ENCODE measurements around the gene MSH6.

Gene MSH6

GRCh38 chr2:47751856-47752414 lies 31.0 kb upstream of the MSH6 start:
- Histone ChIP-seq H3K27ac (peak overlapping the region; percentile 91), H2AFZ (ENCODE audit: low read depth) (peak overlapping the region; percentile 64; the same call in 1 of the 2 replicates)

GRCh38 chr2:47767497-47767844 lies 15.5 kb upstream of the MSH6 start:
- H3K36me3 ChIP-seq (ENCODE audit: insufficient read depth), result no peaks in the 10 kb centered on the region
- H3K4me3 ChIP-seq (IDR thresholded peaks at IDR 0.05; ENCODE audit: insufficient read depth, low read depth, low read length), result no peak overlapping the region
- no peaks in the 10 kb centered on the region for H3K27me3 ChIP-seq (ENCODE audit: insufficient read depth, low read depth)
- peaks cover 15% of the 10 kb centered on the region for H3K4me1 ChIP-seq (ENCODE audit: low read depth, poor library complexity, severe bottlenecking)
- no peak overlapping the region for H3K9ac ChIP-seq
- peak overlapping the region; percentile 87 for H2AFZ ChIP-seq (ENCODE audit: low read depth)
- H4K20me1 ChIP-seq (ENCODE audit: insufficient read depth), result no peaks in the 10 kb centered on the region
- no peaks in the 10 kb centered on the region for H3K79me2 ChIP-seq (ENCODE audit: insufficient read depth, low read depth)
- peak overlapping the region; percentile 93 for H3K4me2 ChIP-seq
- no peak for TF ChIP-seq CTCF (conservative IDR thresholded peaks at IDR 0.05; ENCODE audit: low read depth, low read length)
- no peak overlapping the region for H3K27ac ChIP-seq

More at GRCh38 chr2:47751856-47752414, 31.0 kb upstream of the MSH6 start:
- peak overlapping the region; percentile 63 for H3K4me2 ChIP-seq
- no peak overlapping the region for H3K4me3 ChIP-seq (IDR thresholded peaks at IDR 0.05; ENCODE audit: insufficient read depth, low read depth, low read length)
- no peaks in the 10 kb centered on the region for H3K36me3 ChIP-seq (ENCODE audit: insufficient read depth)
- peaks cover 20% of the 10 kb centered on the region for H3K4me1 ChIP-seq (ENCODE audit: low read depth, poor library complexity, severe bottlenecking)
- no peak for TF ChIP-seq CTCF (conservative IDR thresholded peaks at IDR 0.05; ENCODE audit: low read depth, low read length)
- no peaks in the 10 kb centered on the region for H4K20me1 ChIP-seq (ENCODE audit: insufficient read depth)
- peak overlapping the region; percentile 56 for H3K9ac ChIP-seq
- no peaks in the 10 kb centered on the region for H3K27me3 ChIP-seq (ENCODE audit: insufficient read depth, low read depth)
- H3K79me2 ChIP-seq (ENCODE audit: insufficient read depth, low read depth), result no peaks in the 10 kb centered on the region

- Histone ChIP-seq H3K4me1 (ENCODE audit: low read depth, poor library complexity, severe bottlenecking) (peaks cover 15% of the 10 kb centered on the region), H3K9ac (no peak overlapping the region), H3K4me2 (peak overlapping the region; percentile 93), H3K4me3 (IDR thresholded peaks at IDR 0.05; ENCODE audit: insufficient read depth, low read depth, low read length) (no peak overlapping the region), H3K36me3 (ENCODE audit: insufficient read depth) (no peaks in the 10 kb centered on the region), H2AFZ (ENCODE audit: low read depth) (peak overlapping the region; percentile 87), H3K79me2 (ENCODE audit: insufficient read depth, low read depth) (no peaks in the 10 kb centered on the region), H3K27me3 (ENCODE audit: insufficient read depth, low read depth) (no peaks in the 10 kb centered on the region), H3K27ac (no peak overlapping the region), H4K20me1 (ENCODE audit: insufficient read depth) (no peaks in the 10 kb centered on the region)
- peak; percentile 99 for TF ChIP-seq CTCF (conservative IDR thresholded peaks at IDR 0.05; ENCODE audit: low read depth, low read length)
Observed at GRCh38 chr2:47767880-47768609, 14.9 kb upstream of the MSH6 start.

- no peaks in the 10 kb centered on the region for H4K20me1 ChIP-seq (ENCODE audit: insufficient read depth)
- H3K4me1 ChIP-seq (ENCODE audit: low read depth, poor library complexity, severe bottlenecking), result peaks cover 15% of the 10 kb centered on the region
- no peak overlapping the region for H3K27ac ChIP-seq
- H2AFZ ChIP-seq (ENCODE audit: low read depth), result no peak overlapping the region
- no peak overlapping the region for H3K4me3 ChIP-seq (IDR thresholded peaks at IDR 0.05; ENCODE audit: insufficient read depth, low read depth, low read length)
- H3K4me2 ChIP-seq, result no peak overlapping the region
- H3K36me3 ChIP-seq (ENCODE audit: insufficient read depth), result no peaks in the 10 kb centered on the region
- no peak overlapping the region for H3K9ac ChIP-seq
- no peaks in the 10 kb centered on the region for H3K79me2 ChIP-seq (ENCODE audit: insufficient read depth, low read depth)
- no peaks in the 10 kb centered on the region for H3K27me3 ChIP-seq (ENCODE audit: insufficient read depth, low read depth)
- no peak for TF ChIP-seq CTCF (conservative IDR thresholded peaks at IDR 0.05; ENCODE audit: low read depth, low read length)
Observed at GRCh38 chr2:47769318-47769717, 13.6 kb upstream of the MSH6 start.
